Measurements from ENCODE around the gene KIAA0408. TPM values are rescaled to one million over a fixed set of nuclear protein-coding genes. Genes with fewer than 3 reads are reported as not detected.
"Not testable (repeated sequence)": the region's sequence is repeated elsewhere in the genome, so short reads cannot be mapped to it uniquely, and the experiment has no call there.

The KIAA0408 gene
- total RNA-seq, 2 donors from 2014 or later, result 1.5 to 6.3 TPM

GRCh38 chr6:127441881-127442280, 17.3 kb downstream of the KIAA0408 start:
- H3K27ac ChIP-seq, result no peak overlapping the region
- intact Hi-C loops (cut with DNase I), result no loop called here
- no peaks in the 10 kb centered on the region for H3K9me3 ChIP-seq
- no peak for TF ChIP-seq POLR2A (IDR thresholded peaks at IDR 0.05)
- no peak for TF ChIP-seq POLR2AphosphoS5 (IDR thresholded peaks at IDR 0.05)
- TF ChIP-seq, protein P1, sequence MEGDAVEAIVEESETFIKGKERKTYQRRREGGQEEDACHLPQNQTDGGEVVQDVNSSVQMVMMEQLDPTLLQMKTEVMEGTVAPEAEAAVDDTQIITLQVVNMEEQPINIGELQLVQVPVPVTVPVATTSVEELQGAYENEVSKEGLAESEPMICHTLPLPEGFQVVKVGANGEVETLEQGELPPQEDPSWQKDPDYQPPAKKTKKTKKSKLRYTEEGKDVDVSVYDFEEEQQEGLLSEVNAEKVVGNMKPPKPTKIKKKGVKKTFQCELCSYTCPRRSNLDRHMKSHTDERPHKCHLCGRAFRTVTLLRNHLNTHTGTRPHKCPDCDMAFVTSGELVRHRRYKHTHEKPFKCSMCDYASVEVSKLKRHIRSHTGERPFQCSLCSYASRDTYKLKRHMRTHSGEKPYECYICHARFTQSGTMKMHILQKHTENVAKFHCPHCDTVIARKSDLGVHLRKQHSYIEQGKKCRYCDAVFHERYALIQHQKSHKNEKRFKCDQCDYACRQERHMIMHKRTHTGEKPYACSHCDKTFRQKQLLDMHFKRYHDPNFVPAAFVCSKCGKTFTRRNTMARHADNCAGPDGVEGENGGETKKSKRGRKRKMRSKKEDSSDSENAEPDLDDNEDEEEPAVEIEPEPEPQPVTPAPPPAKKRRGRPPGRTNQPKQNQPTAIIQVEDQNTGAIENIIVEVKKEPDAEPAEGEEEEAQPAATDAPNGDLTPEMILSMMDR (IDR thresholded peaks at IDR 0.05), result no peak
- H3K4me3 ChIP-seq, result no peak overlapping the region
- no peak for DNase-seq (ENCODE audit: low spot score)
- 78% methylated on average over 1 of the region's 1 CpG for WGBS
- H3K27me3 ChIP-seq (replicated peaks; ENCODE audit: insufficient read depth), result no peaks in the 10 kb centered on the region
- no peaks in the 10 kb centered on the region for H3K4me1 ChIP-seq (replicated peaks)
- no peaks in the 10 kb centered on the region for H3K36me3 ChIP-seq

DNA sequence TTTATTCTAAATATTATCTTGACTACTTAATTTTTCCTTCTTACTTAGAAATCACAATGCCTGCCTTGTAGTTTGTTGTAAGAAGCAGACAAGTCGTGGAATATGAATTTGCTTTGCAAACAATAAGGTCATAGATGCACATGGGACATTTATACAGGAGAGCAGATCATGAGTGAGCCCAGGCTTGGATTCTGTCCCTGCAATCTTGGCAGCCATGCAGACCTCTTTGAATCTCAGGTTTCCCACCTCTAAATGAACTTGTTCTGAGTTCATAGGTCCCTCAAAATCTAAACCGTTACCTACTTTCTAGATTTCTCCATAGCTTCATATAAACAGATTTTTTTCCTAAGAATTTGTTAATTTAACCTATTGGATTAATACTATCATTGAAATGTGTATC, 19.5 kb downstream of the KIAA0408 start:
- TF ChIP-seq POLR2A (IDR thresholded peaks at IDR 0.05) (no peak), POLR2AphosphoS5 (IDR thresholded peaks at IDR 0.05) (no peak)
- H3K4me1 ChIP-seq (replicated peaks), result no peaks in the 10 kb centered on the region
- H3K27ac ChIP-seq, result no peak overlapping the region
- no peaks in the 10 kb centered on the region for H3K27me3 ChIP-seq (replicated peaks; ENCODE audit: insufficient read depth)
- no peak overlapping the region for H3K4me3 ChIP-seq
- intact Hi-C loops (cut with DNase I), result no loop called here
- H3K36me3 ChIP-seq, result no peaks in the 10 kb centered on the region
- no peak for DNase-seq (ENCODE audit: low spot score)
- H3K9me3 ChIP-seq, result no peaks in the 10 kb centered on the region
- WGBS, result 32% methylated on average over 2 of the region's 2 CpGs

GRCh38 chr6:127436578-127437110, 22.5 kb downstream of the KIAA0408 start:
- H3K27ac ChIP-seq, result no peak overlapping the region
- DNase-seq (ENCODE audit: low spot score), result no peak
- H3K4me3 ChIP-seq, result no peak overlapping the region
- no peaks in the 10 kb centered on the region for H3K9me3 ChIP-seq
- no peaks in the 10 kb centered on the region for H3K27me3 ChIP-seq (replicated peaks; ENCODE audit: insufficient read depth)
- TF ChIP-seq POLR2A (IDR thresholded peaks at IDR 0.05) (no peak), POLR2AphosphoS5 (IDR thresholded peaks at IDR 0.05) (no peak)
- TF ChIP-seq, protein P1 (IDR thresholded peaks at IDR 0.05), result no peak
- H3K36me3 ChIP-seq, result no peaks in the 10 kb centered on the region
- intact Hi-C loops (cut with DNase I), result no loop called here
- WGBS, result 75% methylated on average over 3 of the region's 3 CpGs
- no peaks in the 10 kb centered on the region for H3K4me1 ChIP-seq (replicated peaks)

DNA sequence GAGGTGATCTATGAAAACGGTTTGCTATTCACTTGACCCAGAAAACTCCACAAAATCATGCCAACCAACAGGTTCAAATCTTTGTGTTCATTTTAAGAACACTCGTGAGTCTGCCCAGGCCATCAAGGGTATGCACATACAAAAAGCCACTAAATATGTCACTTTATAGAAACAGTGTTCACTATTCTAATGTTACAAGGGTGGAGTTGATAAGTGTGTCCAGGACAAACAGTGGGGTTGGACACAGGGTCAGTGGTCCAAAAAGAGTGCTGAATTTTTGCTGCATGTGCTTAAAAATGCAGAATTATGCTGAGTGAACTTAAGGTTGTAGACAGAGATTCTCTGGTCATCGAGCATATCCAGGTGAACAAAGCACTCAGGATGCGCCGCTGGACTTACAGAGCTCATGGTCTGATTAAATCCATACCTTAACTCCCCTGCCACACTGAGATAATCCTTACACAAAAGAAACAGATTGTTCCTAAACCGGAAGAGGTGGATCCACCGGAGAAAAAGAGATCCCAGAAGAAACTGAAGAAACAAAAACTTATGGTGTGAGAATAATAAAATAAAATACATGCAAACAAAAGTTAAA, 23.5 kb downstream of the KIAA0408 start:
- DNase-seq (ENCODE audit: low spot score), result no peak
- H3K27me3 ChIP-seq (replicated peaks; ENCODE audit: insufficient read depth), result no peaks in the 10 kb centered on the region
- no peak overlapping the region for H3K27ac ChIP-seq
- intact Hi-C loops (cut with DNase I), result no loop called here
- H3K9me3 ChIP-seq, result no peaks in the 10 kb centered on the region
- no peaks in the 10 kb centered on the region for H3K4me1 ChIP-seq (replicated peaks)
- H3K36me3 ChIP-seq, result no peaks in the 10 kb centered on the region
- WGBS, result 80% methylated on average over 7 of the region's 7 CpGs
- TF ChIP-seq POLR2A (IDR thresholded peaks at IDR 0.05) (no peak), POLR2AphosphoS5 (IDR thresholded peaks at IDR 0.05) (no peak)
- TF ChIP-seq, protein P1 (IDR thresholded peaks at IDR 0.05), result no peak
- no peak overlapping the region for H3K4me3 ChIP-seq

- H3K27me3 ChIP-seq (replicated peaks; ENCODE audit: insufficient read depth), result no peaks in the 10 kb centered on the region
- H3K27ac ChIP-seq, result no peak overlapping the region
- intact Hi-C loops (cut with DNase I), result no loop called here
- H3K36me3 ChIP-seq, result no peaks in the 10 kb centered on the region
- H3K4me3 ChIP-seq, result no peak overlapping the region
- H3K9me3 ChIP-seq, result no peaks in the 10 kb centered on the region
- DNase-seq (ENCODE audit: low spot score), result no peak
- TF ChIP-seq POLR2AphosphoS5 (IDR thresholded peaks at IDR 0.05) (no peak), POLR2A (IDR thresholded peaks at IDR 0.05) (no peak)
- TF ChIP-seq, protein P1 (IDR thresholded peaks at IDR 0.05), result no peak
- H3K4me1 ChIP-seq (replicated peaks), result no peaks in the 10 kb centered on the region
These were observed 24.5 kb downstream of the KIAA0408 start for GRCh38 chr6:127434651-127435050.

DNA sequence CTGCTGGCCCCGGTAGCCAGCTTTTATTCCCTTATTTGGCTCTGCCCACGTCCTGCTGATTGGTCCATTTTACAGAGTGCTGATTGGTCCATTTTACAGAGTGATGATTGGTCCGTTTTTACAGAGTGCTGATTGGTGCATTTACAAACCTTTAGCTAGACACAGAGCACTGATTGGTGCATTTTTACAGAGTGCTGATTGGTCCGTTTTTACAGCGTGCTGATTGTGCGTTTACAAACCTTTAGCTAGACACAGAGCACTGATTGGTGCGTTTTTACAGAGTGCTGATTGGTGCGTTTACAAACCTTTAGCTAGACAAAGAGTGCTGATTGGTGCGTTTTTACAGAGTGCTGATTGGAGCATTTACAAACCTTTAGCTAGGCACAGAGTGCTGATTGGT, 30.6 kb downstream of the KIAA0408 start:
- H3K27ac ChIP-seq; H3K27me3 ChIP-seq (replicated peaks; ENCODE audit: insufficient read depth); H3K36me3 ChIP-seq; H3K9me3 ChIP-seq; DNase-seq (ENCODE audit: low spot score); intact Hi-C loops (cut with DNase I); H3K4me3 ChIP-seq; H3K4me1 ChIP-seq (replicated peaks): not testable (repeated sequence)
- WGBS, result 88% methylated on average over 9 of the region's 9 CpGs

Measured in prostate gland (tissue), 2 donors.